IMR-90 (cell line): ENCODE measurements around the gene NAPB. TPM values are rescaled to one million over a fixed set of nuclear protein-coding genes. Genes with fewer than 3 reads are reported as not detected.

ENCODE experiments used
- ATAC-seq: fragments of 200-7000 bp; cut with Tn5 transposase; 2 replicates; pipeline ENCODE4 v1.9.1; 2020; ENCODE audit warnings: low read depth, mild to moderate bottlenecking, moderate library complexity
- BruUV-seq: library from RNA; stranded (reverse); fragments of 400-500 nt; replicated peaks from 2 replicates; lab custom pipeline; 2021; lab: Mats Ljungman, UMichigan
- CTCF ChIA-PET: fragments of 300-600 bp; formaldehyde crosslinking; extraction: SDS; loops from one replicate; lab custom pipeline; 2021; ENCODE audit warnings: antibody characterized with exemption; lab: Yijun Ruan, JAX
- POLR2A ChIA-PET: fragments of 300-600 bp; sonication (Branson Sonifier 250); formaldehyde crosslinking; loops from one replicate; lab custom pipeline; 2022; ENCODE audit warnings: antibody characterized with exemption; ENCODE audit not compliant: unreplicated experiment; lab: Charles Lee
- DNase-seq: peaks from one replicate; pipeline ENCODE4 v3.0.0; 2013
- H2AFZ ChIP-seq: replicated peaks from 2 replicates; pipeline ENCODE3; 2013; ENCODE audit warnings: low read length, mild to moderate bottlenecking; ENCODE audit not compliant: poor library complexity
- H2AK5ac ChIP-seq: 2 replicates; pipeline ENCODE4 v1.6.1; 2013; ENCODE audit warnings: low read depth, low read length, inconsistent platforms
- H2AK9ac ChIP-seq: replicated peaks from 2 replicates; pipeline ENCODE3; 2013; ENCODE audit warnings: mild to moderate bottlenecking, low read depth, low read length, moderate library complexity; ENCODE audit not compliant: poor library complexity
- H2BK120ac ChIP-seq: 2 replicates; pipeline ENCODE4 v1.6.1; 2013; ENCODE audit warnings: low read depth, low read length, inconsistent platforms
- H2BK15ac ChIP-seq: 3 replicates; pipeline ENCODE4 v1.6.1; 2013; ENCODE audit warnings: low read depth, low read length, inconsistent platforms
- H2BK20ac ChIP-seq: 2 replicates; pipeline ENCODE4 v1.6.1; 2013; ENCODE audit warnings: low read depth, mild to moderate bottlenecking, inconsistent platforms, low read length, moderate library complexity
- H2BK5ac ChIP-seq: 2 replicates; pipeline ENCODE4 v1.6.1; 2013; ENCODE audit warnings: mild to moderate bottlenecking, low read depth, low read length, inconsistent platforms; ENCODE audit not compliant: poor library complexity, severe bottlenecking
- H3K14ac ChIP-seq: replicated peaks from 2 replicates; pipeline ENCODE4 v1.6.1; 2013; ENCODE audit warnings: low read depth, low read length, inconsistent platforms
- H3K18ac ChIP-seq: 2 replicates; pipeline ENCODE4 v1.6.1; 2013; ENCODE audit warnings: low read depth, low read length, control low read depth
- H3K23ac ChIP-seq: 2 replicates; pipeline ENCODE4 v1.6.1; 2013; ENCODE audit warnings: low read depth, low read length, inconsistent platforms
- H3K27ac ChIP-seq: 2 replicates; pipeline ENCODE4 v1.5.1; 2013; ENCODE audit warnings: mild to moderate bottlenecking, control low read depth, low read length; ENCODE audit not compliant: insufficient read depth
- H3K27me3 ChIP-seq: 2 replicates; pipeline ENCODE4 v1.6.1; 2013; ENCODE audit warnings: low read length; ENCODE audit not compliant: control insufficient read depth, insufficient read depth
- H3K36me3 ChIP-seq: 2 replicates; pipeline ENCODE4 v1.6.1; 2013; ENCODE audit warnings: low read length, mixed read lengths; ENCODE audit not compliant: control insufficient read depth, insufficient read depth
- H3K4ac ChIP-seq: 2 replicates; pipeline ENCODE4 v1.6.1; 2013; ENCODE audit warnings: low read depth, low read length, inconsistent platforms
- H3K4me1 ChIP-seq: 2 replicates; pipeline ENCODE4 v1.6.1; 2013; ENCODE audit warnings: low read length, mixed read lengths; ENCODE audit not compliant: control insufficient read depth, insufficient read depth
- H3K4me2 ChIP-seq: 2 replicates; pipeline ENCODE4 v1.6.1; 2013; ENCODE audit warnings: low read depth, mild to moderate bottlenecking, control low read depth, low read length, moderate library complexity
- H3K4me3 ChIP-seq: 2 replicates; pipeline ENCODE4 v1.5.1; 2013; ENCODE audit warnings: low read depth, mild to moderate bottlenecking, control low read depth, low read length, moderate library complexity; ENCODE audit not compliant: insufficient read depth
- H3K56ac ChIP-seq: 2 replicates; pipeline ENCODE4 v1.6.1; 2013; ENCODE audit warnings: low read length, inconsistent platforms; ENCODE audit not compliant: insufficient read depth; ENCODE audit errors: extremely low read depth
- H3K79me1 ChIP-seq, 2 experiments: 2 replicates each; pipeline ENCODE4 v1.6.1; 2013; ENCODE audit warnings: low read length in 2 of 2, inconsistent platforms in 1 of 2, low read depth in 1 of 2
- H3K9ac ChIP-seq: 2 replicates; pipeline ENCODE4 v1.6.1; 2013; ENCODE audit warnings: low read depth, low read length, control low read depth
- H3K9me1 ChIP-seq: 2 replicates; pipeline ENCODE4 v1.6.1; 2013; ENCODE audit warnings: low read length, inconsistent platforms; ENCODE audit not compliant: insufficient read depth
- H3K9me3 ChIP-seq: 2 replicates; pipeline ENCODE4 v1.6.1; 2013; ENCODE audit warnings: low read length; ENCODE audit not compliant: control insufficient read depth, insufficient read depth
- H4K20me1 ChIP-seq: 2 replicates; pipeline ENCODE4 v1.6.1; 2013; ENCODE audit warnings: low read length, inconsistent platforms; ENCODE audit not compliant: insufficient read depth
- H4K5ac ChIP-seq: 2 replicates; pipeline ENCODE4 v1.6.1; 2013; ENCODE audit warnings: mild to moderate bottlenecking, low read depth, low read length, control low read depth
- H4K8ac ChIP-seq, 2 experiments: 2 replicates each; pipeline ENCODE4 v1.6.1; 2013; ENCODE audit warnings: low read depth in 2 of 2, low read length in 2 of 2, control low read depth in 1 of 2, inconsistent platforms in 1 of 2
- H4K91ac ChIP-seq: 2 replicates; pipeline ENCODE4 v1.6.1; 2013; ENCODE audit warnings: low read depth, low read length, inconsistent platforms; ENCODE audit not compliant: insufficient read depth
- BHLHE40 ChIP-seq: fragments of 150-350 bp; IDR thresholded peaks from 2 replicates; pipeline ENCODE4 v1.6.1; 2016; ENCODE audit warnings: mild to moderate bottlenecking, low read depth, low read length
- CEBPB ChIP-seq: IDR thresholded peaks from 2 replicates; pipeline ENCODE4 v1.6.1; 2012; ENCODE audit warnings: low read depth, low read length, improper control_type of control experiment
- CHD1 ChIP-seq: IDR thresholded peaks from 2 replicates; pipeline ENCODE4 v1.6.1; 2012; ENCODE audit warnings: low read depth, low read length, improper control_type of control experiment
- ELK1 ChIP-seq: fragments of 150-350 bp; IDR thresholded peaks from 2 replicates; pipeline ENCODE4 v1.6.1; 2016; ENCODE audit warnings: low read depth, mild to moderate bottlenecking, low read length, moderate library complexity, borderline replicate concordance
- FOS ChIP-seq: fragments of 150-350 bp; IDR thresholded peaks from 2 replicates; pipeline ENCODE4 v1.6.1; 2016; ENCODE audit warnings: low read depth, low read length
- MAFK ChIP-seq: IDR thresholded peaks from 2 replicates; pipeline ENCODE4 v1.6.1; 2012; ENCODE audit warnings: low read depth, low read length, improper control_type of control experiment
- MXI1 ChIP-seq: IDR thresholded peaks from 2 replicates; pipeline ENCODE4 v1.6.1; 2012; ENCODE audit warnings: low read depth, mild to moderate bottlenecking, low read length, moderate library complexity, borderline replicate concordance
- POLR2A ChIP-seq: IDR thresholded peaks from 2 replicates; pipeline ENCODE4 v1.6.1; 2012; ENCODE audit warnings: mild to moderate bottlenecking, low read depth, low read length
- RAD21 ChIP-seq: IDR thresholded peaks from 2 replicates; pipeline ENCODE4 v1.6.1; 2012; ENCODE audit warnings: low read length, improper control_type of control experiment
- SMC3 ChIP-seq: fragments of 150-350 bp; IDR thresholded peaks from 2 replicates; pipeline ENCODE4 v1.6.1; 2016; ENCODE audit warnings: low read depth, mild to moderate bottlenecking, antibody characterized with exemption, low read length, moderate library complexity
- WGBS, 2 experiments: methylation state at CpG; one replicate each; pipeline versions ENCODE4 v1.1.5 to v1.1.7; 2013; ENCODE audit warnings: missing lambda C conversion rate in 2 of 2; ENCODE audit not compliant: insufficient read length in 1 of 2; ENCODE audit errors: extremely low coverage in 2 of 2; 5-methylcytosine and 5-hydroxymethylcytosine counted together
- dilution Hi-C: fragments of 300-500 bp; cut with HindIII; formaldehyde crosslinking; loops from one replicate; pipeline ENCODE4 v1.14.3; 2018; ENCODE audit warnings: low sequenced_read_pairs; ENCODE audit not compliant: unreplicated experiment
- in situ Hi-C: fragments of 300-500 bp; cut with MboI; formaldehyde crosslinking; loops from 3 replicates; pipeline ENCODE4 v1.14.3; 2019; ENCODE audit warnings: low sequenced_read_pairs, inconsistent platforms, mixed read lengths
- intact Hi-C: fragments of 100-400 bp; cut with micrococcal nuclease; formaldehyde crosslinking; loops from 2 replicates; pipeline ENCODE4 v1.10.0; 2022
- polyA plus RNA-seq, 3 experiments: library from polyadenylated mRNA; depleted of rRNA; stranded (reverse); fragments of >200 nt; gene quantifications; 2 replicates each; pipeline ENCODE4 v1.2.3, GENCODE V29; 2012; ENCODE audit warnings: low replicate concordance in 1 of 3
- total RNA-seq: library from RNA; depleted of rRNA; stranded (reverse); fragments of >200 nt; gene quantifications from 2 replicates; pipeline ENCODE4 v1.2.3, GENCODE V29; 2012

Gene NAPB
- total and polyA plus RNA-seq, 2 of the 4 experiments (the other 2 are of a cell fraction), result 4.4 to 5.2 TPM

GRCh38 chr20:23444859-23445258 is 23.6 kb upstream of the NAPB start:
- WGBS, 2 experiments, result 82% methylated on average over 3 of the region's 4 CpGs; no CpG with 5 or more reads in 1 of the 2 experiments
- H2BK15ac ChIP-seq, result no peak overlapping the region
- CTCF ChIA-PET, result interaction anchor here (0.6 kb wide), 1 partner anchor 69 kb away, joined by 5 read pairs; no protein-coding TSS in a partner anchor

More at GRCh38 chr20:23444859-23445258, 23.6 kb upstream of the NAPB start:
- no peak for DNase-seq
- Histone ChIP-seq H3K18ac (no peak overlapping the region), H2BK120ac (no peak overlapping the region), H4K20me1 (no peaks in the 10 kb centered on the region), H2AFZ (no peak overlapping the region), H3K14ac (no peak overlapping the region), H3K9ac (no peak overlapping the region), H3K9me3 (no peaks in the 10 kb centered on the region), H2BK20ac (no peak overlapping the region), H4K91ac (no peak overlapping the region), H3K4me2 (no peak overlapping the region), H4K5ac (no peak overlapping the region), H3K23ac (no peak overlapping the region), H3K4ac (no peak overlapping the region; the same call in 1 of the 2 replicates), H2BK5ac (no peak overlapping the region), H3K79me1 (no peaks in the 10 kb centered on the region), H3K27ac (no peak overlapping the region), H3K27me3 (no peaks in the 10 kb centered on the region), H3K56ac (no peak overlapping the region), H3K36me3 (no peaks in the 10 kb centered on the region), H2AK5ac (peak overlapping the region; percentile 71; the same call in 1 of the 2 replicates), H4K8ac (no peak overlapping the region), H3K4me1 (0 out of 2 replicates have a peak, but pooled peaks cover 3% of the 10 kb centered on the region), H3K4me3 (no peak overlapping the region), H3K9me1 (peaks cover 6% of the 10 kb centered on the region; the same call in 1 of the 2 replicates), H2AK9ac (no peak overlapping the region)
- dilution Hi-C loops (no loop called here), intact Hi-C loops (loop anchor here (5.0 kb wide), 1 partner anchor 222 kb away; no protein-coding TSS in a partner anchor), in situ Hi-C loops (loop anchor here (10.0 kb wide), 1 partner anchor 160 kb away; the partner anchor contains the start of gene CST9)
- ATAC-seq, result no peak
- BruUV-seq, result no TSS peak
- no peak for TF ChIP-seq POLR2A
- no peak for TF ChIP-seq BHLHE40
- TF ChIP-seq CHD1, result no peak
- TF ChIP-seq RAD21, result no peak
- no peak for TF ChIP-seq ELK1
- TF ChIP-seq MXI1, result no peak
- no peak for TF ChIP-seq SMC3
- no peak for TF ChIP-seq FOS
- no peak for TF ChIP-seq CEBPB
- no peak for TF ChIP-seq MAFK
- POLR2A ChIA-PET, result no interaction called here
